HG03354 (cell line): ENCODE results near the gene ZPBP2.
"Not testable (repeated sequence)": the region's sequence is repeated elsewhere in the genome, so short reads cannot be mapped to it uniquely, and the experiment has no call there.

Experiments
- ATAC-seq: cut with Tn5 transposase; IDR thresholded peaks from one replicate; pipeline ENCODE4 v1.9.1; 2021; ENCODE audit warnings: mild to moderate bottlenecking; ENCODE audit not compliant: unreplicated experiment, poor library complexity, severe bottlenecking

Gene ZPBP2

DNA sequence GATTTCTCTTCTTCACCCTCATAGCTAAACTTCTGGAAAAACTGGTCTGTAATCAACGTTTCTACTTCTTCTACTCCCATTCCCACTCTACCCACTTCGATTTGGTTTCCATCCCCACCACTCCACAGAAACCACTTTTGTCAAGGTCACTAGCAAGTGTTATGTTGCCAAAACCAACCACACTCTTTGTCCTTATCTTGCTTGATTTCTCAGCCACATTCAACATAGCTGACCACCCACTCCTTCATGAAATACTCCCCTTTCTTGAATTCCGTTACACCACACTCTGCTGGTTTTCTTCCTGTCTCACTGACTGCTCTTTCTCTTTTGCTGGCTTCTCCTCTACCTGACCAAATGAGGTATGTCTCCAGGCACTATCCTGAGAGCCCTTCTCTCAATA, 15.8 kb upstream of the ZPBP2 start:
- no peak for ATAC-seq

DNA sequence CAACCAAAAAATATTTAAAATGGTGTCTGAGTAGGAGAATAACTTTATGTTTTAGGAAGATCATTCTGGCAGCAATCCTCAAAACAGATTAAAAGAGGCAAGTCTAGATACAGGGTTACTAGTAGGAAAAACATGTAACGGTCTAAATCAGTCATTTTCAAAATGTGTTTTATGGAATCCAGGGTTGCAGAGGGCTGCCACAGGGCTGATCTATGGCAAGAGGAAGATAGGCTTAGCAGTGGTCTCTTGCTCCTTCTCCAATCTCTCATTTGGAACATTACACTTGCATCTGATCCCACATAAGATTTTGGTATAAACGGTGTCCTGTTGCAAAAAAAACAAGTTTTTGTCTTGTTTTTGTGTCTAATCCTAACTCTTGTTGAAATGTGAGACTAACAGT, 13.1 kb upstream of the ZPBP2 start:
- no peak for ATAC-seq

GRCh38 chr17:39855911-39856649, 11.9 kb upstream of the ZPBP2 start:
- not testable (repeated sequence) for ATAC-seq

DNA sequence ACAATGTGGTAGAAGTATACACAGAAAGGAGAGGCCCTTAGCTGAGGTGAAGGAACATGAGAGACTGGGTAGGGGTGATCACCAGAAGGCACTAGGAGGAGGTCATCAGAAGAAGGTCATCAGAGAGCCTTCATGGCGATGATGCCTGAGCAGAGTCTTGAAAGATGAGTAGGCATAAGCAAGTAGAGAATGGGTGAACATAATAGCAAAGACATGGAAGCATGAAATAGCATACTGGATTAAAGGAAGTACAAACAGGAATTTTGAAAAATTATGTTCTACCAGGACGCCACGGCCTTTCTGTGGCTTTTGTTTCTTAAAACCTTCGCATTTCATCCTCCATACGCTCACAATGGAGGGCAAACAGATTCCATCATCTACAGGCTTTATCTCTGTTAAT, 6.8 kb upstream of the ZPBP2 start:
- ATAC-seq: no peak

DNA sequence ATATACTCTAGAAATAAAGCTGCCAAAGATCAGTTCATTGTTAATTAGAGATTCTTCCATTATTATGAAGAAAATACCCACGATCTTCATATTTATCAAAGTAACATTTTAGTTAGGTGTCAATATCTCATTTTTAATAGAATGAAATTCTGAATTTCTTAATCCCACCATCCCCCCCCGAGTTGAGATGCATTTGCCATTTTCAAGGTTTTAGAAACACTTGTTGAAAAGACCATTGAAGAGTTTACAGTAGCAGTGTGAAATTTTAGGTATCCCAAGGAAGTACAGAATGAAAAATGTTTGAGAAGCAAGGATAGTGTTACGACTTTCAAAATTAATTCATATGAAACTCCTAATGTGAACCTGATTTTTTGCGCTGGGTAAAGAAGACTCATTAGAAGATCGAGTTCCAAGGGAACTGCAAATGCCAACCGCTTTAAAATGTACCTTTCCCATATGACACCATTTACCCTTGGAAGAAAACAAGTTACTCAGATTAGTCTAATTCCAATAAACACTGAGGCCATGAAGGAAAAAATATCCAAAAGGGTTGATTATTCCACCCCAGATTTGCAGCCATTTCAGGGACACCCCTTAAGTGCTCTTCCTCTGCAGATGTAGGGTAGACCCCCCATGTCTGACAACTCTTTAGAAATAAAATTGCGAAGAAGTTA, 4.6 kb upstream of the ZPBP2 start:
- ATAC-seq: no peak

DNA sequence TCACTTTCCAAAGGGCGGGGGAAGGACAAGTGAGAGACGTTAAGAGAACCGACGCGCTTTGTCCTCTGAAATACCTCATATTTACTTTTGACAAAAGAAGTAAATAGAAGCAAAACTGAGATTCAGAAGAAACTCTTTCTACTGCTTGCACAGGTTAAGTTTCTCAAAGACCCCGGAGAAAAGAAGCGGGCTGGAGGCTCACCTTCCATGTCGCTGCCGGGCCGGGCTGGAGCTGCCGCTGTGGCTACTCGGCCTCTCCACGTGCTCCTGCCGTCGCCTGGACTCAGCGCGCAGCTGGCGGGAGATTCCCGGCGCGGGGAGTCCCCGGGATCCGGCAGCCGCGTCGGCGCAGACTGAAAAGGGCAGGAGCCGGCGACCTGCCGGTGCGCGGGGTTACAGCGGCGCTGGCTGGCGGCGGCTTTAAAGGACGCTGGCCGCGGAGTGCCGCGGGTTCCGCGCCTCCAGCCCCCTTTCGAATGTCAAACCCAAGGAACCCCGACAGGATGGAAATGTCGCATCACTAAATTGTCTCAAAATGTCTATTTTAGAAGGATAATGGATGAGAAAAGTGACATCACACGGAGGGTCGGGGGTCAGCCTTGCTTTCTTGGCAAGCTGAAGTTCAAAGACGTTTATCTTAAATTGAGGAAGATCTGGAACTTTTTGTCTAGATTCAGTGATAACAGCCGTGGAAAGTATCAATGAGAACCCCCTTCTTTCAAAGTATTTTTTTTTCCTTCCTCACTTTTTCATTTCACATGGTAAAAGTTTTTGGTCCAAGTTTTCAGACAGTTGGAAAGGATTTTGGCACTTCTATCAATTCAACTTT, 3.9 kb upstream of the ZPBP2 start, which contains the start of gene IKZF3:
Gene IKZF3, minus strand, starts transcription at position 395 of the 829 bp plus-strand sequence. Its CDS starts 186 bp downstream, at position 209.
- ATAC-seq: peak; percentile 41

DNA sequence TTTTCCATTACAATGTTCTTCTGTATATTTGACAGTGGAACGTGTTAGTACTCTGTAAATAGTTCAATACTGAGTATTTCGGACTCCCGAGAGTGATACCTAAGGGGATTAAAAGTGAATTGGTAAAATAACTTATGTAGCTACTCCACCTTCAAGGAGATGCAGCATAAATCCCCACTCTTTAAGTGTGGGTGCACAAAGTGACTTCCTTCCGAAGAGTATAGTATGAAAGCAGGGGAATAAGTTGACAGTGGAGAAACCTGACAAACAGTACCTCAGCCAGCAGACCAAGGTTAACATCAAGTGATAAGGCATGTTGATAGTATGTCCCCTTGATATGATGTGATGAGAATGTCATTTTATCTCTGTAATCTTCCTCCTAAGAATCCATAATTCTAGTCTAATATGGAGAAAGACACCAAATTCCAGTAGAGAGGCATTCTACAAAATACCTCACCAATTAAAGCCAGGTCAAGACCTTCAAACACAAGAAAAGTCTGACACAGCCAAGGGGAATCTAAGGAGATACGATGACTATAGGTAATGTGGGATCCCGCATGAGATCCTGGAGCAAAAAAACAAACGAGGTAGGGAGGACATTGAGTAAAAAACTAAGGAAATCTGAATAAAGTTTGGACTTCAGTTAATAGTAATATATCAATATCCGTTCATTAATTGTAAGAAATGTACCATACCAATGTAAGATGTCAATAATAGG, 1.8 kb upstream of the ZPBP2 start:
- no peak for ATAC-seq

DNA sequence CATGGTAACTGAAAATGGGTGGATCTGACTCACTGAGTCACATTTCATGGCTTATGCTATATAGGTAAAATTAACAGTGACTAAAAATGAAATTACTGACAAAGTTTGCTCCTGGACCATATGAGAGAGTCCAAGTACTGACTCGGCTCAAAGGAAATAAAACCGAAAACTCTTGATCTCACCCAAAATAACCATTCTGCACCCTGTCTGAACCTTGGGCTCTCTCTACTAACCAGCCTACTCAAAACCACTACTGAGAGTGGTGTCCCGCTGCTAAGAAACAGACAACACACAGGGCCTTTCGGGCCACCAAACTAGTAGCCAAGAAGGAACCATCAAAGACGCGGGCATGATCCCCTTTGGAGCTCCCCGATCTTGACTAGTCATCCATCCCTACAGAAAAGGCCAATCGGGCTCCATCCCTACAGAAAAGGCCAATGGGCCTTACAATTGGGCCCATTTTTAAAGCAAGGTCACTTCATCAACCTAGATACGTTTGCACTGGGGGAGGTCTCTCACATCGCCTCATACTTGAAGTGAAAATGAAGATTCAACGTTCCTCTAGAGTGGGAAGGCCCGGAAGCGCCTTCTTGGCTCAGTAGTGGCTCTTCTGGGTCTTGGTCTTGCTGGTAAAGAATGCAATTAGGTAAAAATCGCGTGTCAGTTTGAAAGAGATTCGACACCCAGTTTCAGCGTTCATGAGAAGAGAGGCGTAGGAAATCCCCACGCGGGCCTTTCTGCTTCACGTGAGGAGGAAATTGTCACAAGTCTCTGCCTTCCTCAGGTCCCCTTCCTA, 720 bp upstream of the ZPBP2 start:
- peak; percentile 68 for ATAC-seq

DNA sequence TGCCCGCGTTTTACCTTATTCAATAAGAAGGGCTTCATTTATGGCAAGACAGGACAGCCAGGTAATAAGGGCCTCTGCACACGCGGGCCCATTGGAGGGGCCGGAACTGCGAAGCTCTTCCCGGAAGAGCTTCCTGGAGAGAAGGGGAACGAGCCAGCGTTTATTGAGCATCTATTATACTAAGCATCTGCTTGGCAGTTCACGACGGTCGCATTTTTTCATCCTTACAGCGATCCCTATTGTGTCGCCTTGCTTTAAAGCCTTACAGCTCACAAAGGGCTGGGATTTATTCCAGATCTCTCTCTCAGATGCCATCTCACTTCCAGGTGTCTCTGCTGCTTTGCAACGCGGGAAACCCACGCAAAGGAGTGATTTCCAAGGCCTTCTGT, 546 bp downstream of the ZPBP2 start:
- no peak for ATAC-seq

DNA sequence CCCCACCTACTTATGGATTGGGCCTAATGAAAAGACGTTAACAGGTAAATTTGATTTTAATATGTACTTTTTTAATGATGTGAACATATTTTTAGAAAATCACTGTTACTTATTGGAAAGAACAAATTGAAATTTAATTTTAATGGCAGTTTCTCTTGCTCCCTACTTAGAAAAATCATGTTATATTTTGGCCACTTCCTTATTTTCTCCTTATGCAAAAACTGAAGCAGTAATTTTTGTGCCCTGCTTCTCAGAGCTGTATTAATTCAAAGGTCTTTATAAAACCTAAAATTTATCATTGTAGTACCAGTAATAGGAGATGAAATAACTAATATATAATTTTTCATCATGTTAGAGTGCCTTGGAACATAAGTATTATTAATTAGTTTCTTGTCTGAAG, 2.8 kb downstream of the ZPBP2 start:
- ATAC-seq: no peak

DNA sequence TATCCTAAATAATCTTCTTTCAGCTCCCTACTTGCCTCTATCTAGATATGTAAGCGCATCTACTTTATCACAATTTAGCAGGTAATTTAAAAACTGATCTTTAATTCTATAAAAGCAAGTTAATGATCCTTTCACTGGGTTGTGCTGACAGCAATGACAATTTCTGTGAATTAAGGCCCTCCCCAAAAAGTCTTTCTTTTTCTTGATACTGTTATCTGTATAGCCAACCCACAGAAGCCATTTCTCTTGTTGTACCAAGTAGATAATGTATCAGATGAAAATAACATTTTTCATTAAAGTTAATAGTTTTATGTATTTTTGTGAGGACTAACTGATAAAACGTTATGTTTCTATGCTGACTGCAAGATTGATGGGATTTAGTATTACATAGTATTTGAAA, 3.8 kb downstream of the ZPBP2 start:
- ATAC-seq: no peak

GRCh38 chr17:39872751-39873150, 4.7 kb downstream of the ZPBP2 start:
- ATAC-seq: no peak

GRCh38 chr17:39886102-39886501, 18.1 kb downstream of the ZPBP2 start:
- not testable (repeated sequence) for ATAC-seq

- ATAC-seq: no peak
Observed at GRCh38 chr17:39887078-39887477, 19.1 kb downstream of the ZPBP2 start.

DNA sequence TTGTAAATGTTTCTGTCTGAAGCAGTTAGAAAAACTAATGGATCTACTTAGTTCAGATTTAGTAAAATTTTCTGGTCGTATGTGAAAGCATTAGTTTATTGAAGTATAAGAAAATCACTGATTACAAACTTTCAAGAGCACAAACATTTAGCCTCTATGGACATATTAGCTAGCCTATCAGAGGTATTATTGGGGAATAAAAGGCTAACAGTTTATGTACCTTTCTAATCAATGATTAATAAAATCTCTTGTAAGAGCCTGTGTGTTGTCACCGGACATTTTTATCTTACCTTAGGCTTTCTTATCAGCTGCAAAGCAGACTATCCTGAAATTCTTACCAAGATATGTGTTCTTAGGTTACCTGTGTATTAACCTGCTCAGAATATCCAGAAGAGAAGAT, 21.2 kb downstream of the ZPBP2 start:
- ATAC-seq: no peak

GRCh38 chr17:39894681-39895376, 26.8 kb downstream of the ZPBP2 start:
- no peak for ATAC-seq

DNA sequence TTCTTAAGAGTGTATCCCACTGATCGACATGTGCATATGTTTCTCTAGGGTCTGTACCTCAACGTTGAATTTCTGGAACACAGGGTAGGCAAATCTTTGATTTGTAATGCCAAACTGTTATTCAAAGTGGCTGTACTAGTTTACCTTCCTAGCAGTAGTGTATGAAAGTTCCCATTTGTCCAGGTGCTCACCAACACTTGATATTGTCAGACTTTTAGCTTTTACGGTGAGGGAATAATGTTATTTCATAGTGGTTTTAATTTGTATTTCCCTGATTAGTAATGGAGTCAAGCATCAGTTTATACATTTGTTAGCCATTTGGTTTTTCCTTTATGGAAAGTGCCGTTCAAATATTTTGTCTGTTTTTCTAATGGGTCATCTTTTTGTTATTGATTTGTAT, 30.1 kb downstream of the ZPBP2 start:
- ATAC-seq: no peak

GRCh38 chr17:39899215-39899614, 31.2 kb downstream of the ZPBP2 start:
- ATAC-seq: no peak

DNA sequence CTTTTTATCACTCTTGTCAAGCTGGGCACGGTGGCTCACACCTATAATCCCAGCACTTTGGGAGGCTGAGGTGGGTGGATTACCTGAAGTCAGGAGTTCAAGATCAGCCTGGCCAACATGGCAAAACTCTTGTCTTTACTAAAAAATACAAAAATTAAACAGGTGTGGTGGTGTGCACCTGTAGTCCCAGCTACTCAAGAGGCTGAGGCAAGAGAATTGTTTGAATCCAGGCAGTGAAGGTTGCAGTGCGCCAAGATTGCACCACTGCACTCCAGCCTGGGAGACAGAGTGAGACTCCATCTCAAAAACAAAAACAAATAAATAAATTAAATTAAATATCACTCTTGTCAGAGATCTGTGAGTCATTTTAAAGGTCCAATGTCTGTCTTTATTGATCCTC, 34.0 kb downstream of the ZPBP2 start:
- not testable (repeated sequence) for ATAC-seq
